H1 (cell line): Measurements from ENCODE around the gene SIM2. TPM values are rescaled to one million over a fixed set of nuclear protein-coding genes. Genes with fewer than 3 reads are reported as not detected.

ENCODE experiments used
- CTCF ChIA-PET: fragments of 300-600 bp; sonication (Branson Sonifier 250); formaldehyde crosslinking; loops from one replicate; lab custom pipeline; 2021; ENCODE audit not compliant: partially characterized antibody; lab: Charles Lee
- POLR2A ChIA-PET: fragments of 300-600 bp; sonication (Branson Sonifier 250); formaldehyde crosslinking; loops from one replicate; lab custom pipeline; 2021; ENCODE audit warnings: inconsistent platforms; ENCODE audit not compliant: partially characterized antibody; lab: Charles Lee
- DNase-seq, 2 experiments: peaks; one replicate each; pipeline versions ENCODE4 v3.0.0 to v3.0.0-alpha.2; 2010 to 2022; ENCODE audit warnings: low spot score in 2 of 2, low read depth in 1 of 2, mixed read lengths in 1 of 2
- FAIRE-seq: peaks from 2 replicates; lab custom pipeline; 2011; peaks lifted over from hg19 to GRCh38; lab: Jason Lieb, UNC
- H2AFZ ChIP-seq: 2 replicates; pipeline ENCODE4 v1.8.1; 2012; ENCODE audit warnings: low read length, inconsistent platforms
- H2AK5ac ChIP-seq: 2 replicates; pipeline ENCODE4 v1.6.1; 2013; ENCODE audit warnings: low read depth, low read length
- H2BK120ac ChIP-seq: replicated peaks from 2 replicates; pipeline ENCODE3; 2013; ENCODE audit warnings: low read depth, low read length, inconsistent platforms
- H2BK12ac ChIP-seq: 2 replicates; pipeline ENCODE4 v1.6.1; 2013; ENCODE audit warnings: low read depth, low read length
- H2BK15ac ChIP-seq: 2 replicates; pipeline ENCODE4 v1.6.1; 2013; ENCODE audit warnings: low read length
- H2BK20ac ChIP-seq: 2 replicates; pipeline ENCODE4 v1.6.1; 2013; ENCODE audit warnings: low read length
- H2BK5ac ChIP-seq: 2 replicates; pipeline ENCODE4 v1.6.1; 2013; ENCODE audit warnings: low read depth, low read length
- H3K14ac ChIP-seq: 2 replicates; pipeline ENCODE4 v1.6.1; 2013; ENCODE audit warnings: inconsistent platforms; ENCODE audit not compliant: insufficient read length
- H3K18ac ChIP-seq: 2 replicates; pipeline ENCODE4 v1.6.1; 2013; ENCODE audit warnings: low read length; ENCODE audit errors: extremely low read depth
- H3K23ac ChIP-seq: 2 replicates; pipeline ENCODE4 v1.6.1; 2013; ENCODE audit warnings: inconsistent platforms; ENCODE audit not compliant: insufficient read length
- H3K23me2 ChIP-seq: 2 replicates; pipeline ENCODE4 v1.6.1; 2013; ENCODE audit warnings: low read depth, low read length
- H3K27ac ChIP-seq: 2 replicates; pipeline ENCODE4 v1.6.1; 2011; ENCODE audit warnings: low read depth, low read length, inconsistent platforms
- H3K27me3 ChIP-seq, 4 experiments: replicated peaks in 1 of 4; 1 replicate in 1 of 4; 2 replicates in 3 of 4; pipeline versions ENCODE4 v1.6.1 to v1.8.1; 2011 to 2013; ENCODE audit warnings: low read length in 3 of 4, mild to moderate bottlenecking in 3 of 4, inconsistent platforms in 2 of 4, mixed read lengths in 2 of 4, moderate library complexity in 1 of 4; ENCODE audit not compliant: control insufficient read depth in 3 of 4, insufficient read depth in 3 of 4; ENCODE audit errors: extremely low read depth in 1 of 4
- H3K36me3 ChIP-seq, 4 experiments: 2 replicates each; pipeline versions ENCODE4 v1.6.1 to v1.8.1; 2011 to 2013; ENCODE audit warnings: mild to moderate bottlenecking in 4 of 4, low read length in 3 of 4, moderate library complexity in 2 of 4, control low read depth in 1 of 4, inconsistent platforms in 1 of 4; ENCODE audit not compliant: insufficient read depth in 4 of 4, control insufficient read depth in 2 of 4
- H3K4ac ChIP-seq: replicated peaks from 2 replicates; pipeline ENCODE3; 2013; ENCODE audit warnings: low read length, low read depth, mixed read lengths, inconsistent platforms; ENCODE audit not compliant: insufficient read length
- H3K4me1 ChIP-seq, 4 experiments: replicated peaks in 1 of 4; 1 replicate in 1 of 4; 2 replicates in 3 of 4; pipeline versions ENCODE4 v1.6.1 to v1.8.1; 2011 to 2013; ENCODE audit warnings: low read length in 3 of 4, inconsistent platforms in 2 of 4, mixed read lengths in 1 of 4; ENCODE audit not compliant: insufficient read depth in 4 of 4, control insufficient read depth in 3 of 4
- H3K4me2 ChIP-seq, 2 experiments: 2 replicates each; pipeline versions ENCODE4 v1.6.1 to v1.8.1; 2011 to 2013; ENCODE audit warnings: low read depth in 2 of 2, low read length in 2 of 2, control low read depth in 1 of 2, inconsistent platforms in 1 of 2, mild to moderate bottlenecking in 1 of 2; ENCODE audit not compliant: insufficient read depth in 1 of 2
- H3K4me3 ChIP-seq, 4 experiments: fragments of 200-600, 300-600 bp in 1 of 4; sonication (generic), shearing (Covaris generic), sonication (Bioruptor Twin) in 1 of 4; 2 replicates each; pipeline versions ENCODE4 v1.5.1 to v1.8.1; 2011 to 2016; ENCODE audit warnings: low read length in 4 of 4, low read depth in 3 of 4, control low read depth in 2 of 4, inconsistent platforms in 2 of 4, mild to moderate bottlenecking in 2 of 4, mixed read lengths in 1 of 4, moderate library complexity in 1 of 4; ENCODE audit not compliant: insufficient read depth in 2 of 4; ENCODE audit errors: extremely low read depth in 1 of 4
- H3K56ac ChIP-seq: replicated peaks from 2 replicates; pipeline ENCODE3; 2013; ENCODE audit warnings: low read depth, mild to moderate bottlenecking, mixed read lengths, low read length, inconsistent platforms; ENCODE audit not compliant: insufficient read length
- H3K79me1 ChIP-seq: 2 replicates; pipeline ENCODE4 v1.6.1; 2013; ENCODE audit warnings: low read depth, low read length, control low read depth
- H3K79me2 ChIP-seq, 2 experiments: 2 replicates each; pipeline versions ENCODE4 v1.6.1 to v1.8.1; 2012 to 2013; ENCODE audit warnings: low read length in 2 of 2, mild to moderate bottlenecking in 2 of 2, inconsistent platforms in 1 of 2; ENCODE audit not compliant: insufficient read depth in 2 of 2, control insufficient read depth in 1 of 2
- H3K9ac ChIP-seq, 4 experiments: replicated peaks in 1 of 4; 1 replicate in 1 of 4; 2 replicates in 3 of 4; pipeline versions ENCODE4 v1.6.1 to v1.8.1; 2011 to 2013; ENCODE audit warnings: low read depth in 3 of 4, low read length in 3 of 4, control low read depth in 2 of 4, mild to moderate bottlenecking in 2 of 4, moderate library complexity in 2 of 4, inconsistent platforms in 1 of 4; ENCODE audit errors: extremely low read depth in 1 of 4
- H3K9me3 ChIP-seq, 2 experiments: 2 replicates each; pipeline versions ENCODE4 v1.6.1 to v1.8.1; 2012 to 2013; ENCODE audit warnings: mild to moderate bottlenecking in 2 of 2, moderate library complexity in 2 of 2, control low read depth in 1 of 2, inconsistent platforms in 1 of 2, low read depth in 1 of 2, low read length in 1 of 2, mixed read lengths in 1 of 2; ENCODE audit not compliant: insufficient read depth in 2 of 2
- H4K20me1 ChIP-seq, 2 experiments: replicated peaks in 1 of 2; 2 replicates each; pipeline versions ENCODE3 to v1.8.1; 2011 to 2013; ENCODE audit warnings: inconsistent platforms in 2 of 2, low read length in 2 of 2, mild to moderate bottlenecking in 1 of 2; ENCODE audit not compliant: insufficient read depth in 2 of 2, control insufficient read depth in 1 of 2
- H4K5ac ChIP-seq: 2 replicates; pipeline ENCODE4 v1.6.1; 2013; ENCODE audit warnings: low read length, low read depth, mixed read lengths, inconsistent platforms; ENCODE audit not compliant: insufficient read length
- H4K8ac ChIP-seq: 2 replicates; pipeline ENCODE4 v1.8.0; 2013; ENCODE audit warnings: mild to moderate bottlenecking, moderate library complexity, low read length, inconsistent platforms; ENCODE audit not compliant: insufficient read depth; ENCODE audit errors: extremely low read depth
- H4K91ac ChIP-seq: replicated peaks from 2 replicates; pipeline ENCODE3; 2013; ENCODE audit warnings: low read length, mixed read lengths, inconsistent platforms; ENCODE audit not compliant: insufficient read length
- SRF ChIP-seq: IDR thresholded peaks from 2 replicates; pipeline ENCODE4 v1.6.1; 2011; ENCODE audit warnings: mild to moderate bottlenecking, low read depth, low read length, moderate library complexity
- TCF12 ChIP-seq: IDR thresholded peaks from 2 replicates; pipeline ENCODE4 v1.6.1; 2011; ENCODE audit warnings: low read depth, mild to moderate bottlenecking, low read length
- WGBS, 2 experiments: shearing (Covaris generic) in 1 of 2; methylation state at CpG; one replicate each; pipeline versions ENCODE4 v1.1.6 to v1.1.7; 2013 to 2015; ENCODE audit warnings: low lambda C conversion rate in 2 of 2, mixed read lengths in 2 of 2, inconsistent platforms in 1 of 2, low coverage in 1 of 2, missing lambda C conversion rate in 1 of 2; ENCODE audit not compliant: insufficient replicate concordance in 2 of 2, insufficient coverage in 1 of 2, insufficient read length in 1 of 2; ENCODE audit errors: extremely low coverage in 1 of 2, missing lambda C conversion rate in 1 of 2; 5-methylcytosine and 5-hydroxymethylcytosine counted together
- polyA plus RNA-seq, 7 experiments: library from polyadenylated mRNA; depleted of rRNA in 3 of 7; stranded (reverse) in 5 of 7; unstranded in 2 of 7; fragments of >200 nt in 5 of 7; fragments of 200-250 nt in 2 of 7; gene quantifications; 1 replicate in 5 of 7; 2 replicates in 1 of 7; 4 replicates in 1 of 7; pipeline versions ENCODE4 v1.2.1 to v1.2.3, GENCODE V29; 2011 to 2013; ENCODE audit warnings: missing spikeins in 2 of 7, mixed read lengths in 2 of 7
- total RNA-seq: library from RNA; stranded (reverse); fragmentation: NEBNext Ultra II Directional; extraction: Animal tissue kit (Norgen Biotek cat#: 25700); gene quantifications from 2 replicates; pipeline ENCODE4 v1.2.1, GENCODE V29; 2021

Gene SIM2
- total and polyA plus RNA-seq, 2 of the 8 experiments (the other 6 are each of a cell fraction or from before 2014, with no cell fraction given): 0.05 to 0.26 TPM

DNA sequence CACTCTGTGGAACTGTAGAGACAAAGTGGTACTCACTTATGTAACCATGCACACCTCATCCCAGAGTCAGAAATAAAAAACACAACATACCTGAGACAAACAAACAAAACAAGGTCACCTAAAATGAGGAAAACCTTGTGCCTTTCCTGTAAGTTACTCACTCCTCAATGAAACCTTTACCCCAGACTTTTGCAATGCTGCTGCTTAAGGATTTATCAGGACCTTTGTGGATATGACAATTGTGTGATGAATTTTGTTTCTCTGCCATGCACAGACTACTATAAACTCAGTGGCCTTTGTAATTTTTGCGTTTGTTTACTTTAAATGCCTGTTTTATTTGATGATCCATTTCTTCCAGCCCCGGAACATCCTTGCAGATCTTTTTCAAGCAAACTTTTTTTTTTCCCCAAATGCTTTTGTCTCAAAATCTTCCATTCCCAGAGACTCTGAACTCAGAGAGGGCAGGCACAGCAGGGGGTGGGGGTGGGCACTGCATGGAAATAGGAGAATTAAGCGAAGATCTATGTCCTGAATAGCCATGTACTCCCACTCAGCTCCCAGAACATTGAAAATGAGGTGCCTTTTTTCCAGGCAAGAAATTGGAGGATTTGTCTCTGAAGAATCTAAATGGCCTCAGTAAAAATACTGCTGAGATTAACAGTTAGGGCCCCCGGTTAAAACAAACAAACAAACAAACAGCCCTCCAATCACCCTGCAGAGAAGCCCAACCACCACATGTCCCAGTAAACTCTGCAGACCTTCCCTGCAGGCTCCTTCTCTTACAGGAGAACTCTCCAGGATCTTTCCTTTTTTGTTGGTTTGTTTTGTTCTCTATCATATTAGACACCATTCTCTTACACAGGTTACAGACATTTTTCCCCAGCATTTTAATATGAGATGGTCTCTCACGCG lies 22.6 kb upstream of the SIM2 start:
- Histone ChIP-seq H3K9me3 (peaks cover 1 to 2% of the 10 kb centered on the region in 2 experiments; a peak in 1 of 4 replicates), H3K4ac (no peak overlapping the region), H2AFZ (no peak overlapping the region), H4K8ac (no peak overlapping the region), H4K5ac (no peak overlapping the region), H3K9ac (no peak overlapping the region; a peak in 1 of 7 replicates), H3K79me1 (no peaks in the 10 kb centered on the region), H3K27me3 (peaks cover 0 to 4% (median under 1%) of the 10 kb centered on the region in 4 experiments; a peak in 1 of 7 replicates), H2AK5ac (no peak overlapping the region), H3K23me2 (no peaks in the 10 kb centered on the region), H4K91ac (no peak overlapping the region), H3K4me3 (no peak overlapping the region; a peak in 1 of 8 replicates), H2BK20ac (no peak overlapping the region), H2BK15ac (no peak overlapping the region), H3K36me3 (no peaks in the 10 kb centered on the region), H3K14ac (no peak overlapping the region), H2BK5ac (no peak overlapping the region), H3K79me2 (no peaks in the 10 kb centered on the region), H3K56ac (no peak overlapping the region), H3K23ac (no peak overlapping the region), H3K4me1 (no peaks in the 10 kb centered on the region; a peak in 2 of 7 replicates), H3K18ac (no peak overlapping the region), H2BK120ac (no peak overlapping the region), H4K20me1 (no peaks in the 10 kb centered on the region), H2BK12ac (no peak overlapping the region), H3K4me2 (peak overlapping the region in 1 of 2 experiments; percentile 34; a peak in 1 of 4 replicates), H3K27ac (no peak overlapping the region)
- DNase-seq (no peak), FAIRE-seq (no peak)
- 61% methylated on average over 6 of the region's 6 CpGs; no CpG with 5 or more reads in 1 of the 2 experiments for WGBS, 2 experiments
- TF ChIP-seq TCF12: 0 out of 2 replicates have a peak, but pooled peaks have one; percentile 16
- no peak for TF ChIP-seq SRF
- ChIA-PET POLR2A (no interaction called here), CTCF (interaction anchor here (0.9 to 1.3 kb wide), 3 partner anchors 11 to 17 kb away, joined by 3 to 4 read pairs (median 3); no protein-coding TSS in a partner anchor)
